ENCODE measurements around the gene KIZ.

The KIZ gene

GRCh38 chr20:21127201-21127981 is 1.5 kb downstream of the KIZ start:
- Histone ChIP-seq H3K9me3 (ENCODE audit: low read depth, low read length) (no peaks in the 10 kb centered on the region), H3K4me3 (peak overlapping the region; percentile 96), H3K9ac (ENCODE audit: insufficient read length) (peak overlapping the region; percentile 90), H3K36me3 (ENCODE audit: insufficient read depth, low read length) (no peaks in the 10 kb centered on the region), H3K27ac (no peak overlapping the region)
- DNase-seq (ENCODE audit: low read depth, low spot score) = no peak
- no peak for TF ChIP-seq EZH2 (IDR thresholded peaks at IDR 0.05)
- no peak for TF ChIP-seq POLR2AphosphoS5 (IDR thresholded peaks at IDR 0.05; ENCODE audit: borderline replicate concordance, low read depth, low read length)
- TF ChIP-seq FOXP2 (optimal IDR thresholded peaks at IDR 0.05; ENCODE audit: control extremely low read depth, extremely low read length, insufficient read depth) = no peak

GRCh38 chr20:21129861-21130260 is 4.0 kb downstream of the KIZ start:
- TF ChIP-seq EZH2 (IDR thresholded peaks at IDR 0.05) (no peak), FOXP2 (optimal IDR thresholded peaks at IDR 0.05; ENCODE audit: control extremely low read depth, extremely low read length, insufficient read depth) (no peak), POLR2AphosphoS5 (IDR thresholded peaks at IDR 0.05; ENCODE audit: borderline replicate concordance, low read depth, low read length) (no peak)

DNA sequence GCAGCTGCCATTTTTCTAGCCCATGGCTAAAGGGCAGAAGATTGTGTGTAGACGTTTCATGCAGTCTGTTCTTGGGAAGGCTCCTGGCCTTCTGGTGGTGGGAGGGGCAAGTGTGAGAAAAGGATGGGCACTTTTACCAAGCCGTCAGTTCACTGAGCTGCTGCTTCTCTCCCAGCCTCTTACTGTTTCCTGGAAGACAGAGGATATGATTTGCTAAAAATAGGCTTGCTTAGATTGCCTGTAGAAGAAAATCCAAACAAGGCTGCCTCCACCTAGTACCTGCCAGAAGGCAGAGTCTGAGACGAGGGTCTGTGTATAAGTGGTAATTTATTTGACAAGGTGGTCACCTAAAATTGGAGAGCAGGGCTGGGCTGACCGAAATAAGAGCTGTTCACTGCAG is 7.5 kb downstream of the KIZ start:
- TF ChIP-seq FOXP2 (optimal IDR thresholded peaks at IDR 0.05; ENCODE audit: control extremely low read depth, extremely low read length, insufficient read depth) = no peak
- Histone ChIP-seq H3K27ac (no peak overlapping the region), H3K9ac (ENCODE audit: insufficient read length) (no peak overlapping the region), H3K36me3 (ENCODE audit: insufficient read depth, low read length) (no peaks in the 10 kb centered on the region), H3K9me3 (ENCODE audit: low read depth, low read length) (no peaks in the 10 kb centered on the region), H3K4me3 (no peak overlapping the region)
- no peak for DNase-seq (ENCODE audit: low read depth, low spot score)

More at GRCh38 chr20:21129861-21130260, 4.0 kb downstream of the KIZ start:
- Histone ChIP-seq H3K9ac (ENCODE audit: insufficient read length) (no peak overlapping the region), H3K4me3 (no peak overlapping the region), H3K9me3 (ENCODE audit: low read depth, low read length) (no peaks in the 10 kb centered on the region), H3K36me3 (ENCODE audit: insufficient read depth, low read length) (no peaks in the 10 kb centered on the region), H3K27ac (no peak overlapping the region)
- no peak for DNase-seq (ENCODE audit: low read depth, low spot score)

GRCh38 chr20:21133917-21134622 is 8.2 kb downstream of the KIZ start:
- Histone ChIP-seq H3K36me3 (ENCODE audit: insufficient read depth, low read length) (no peaks in the 10 kb centered on the region), H3K27ac (no peak overlapping the region), H3K9me3 (ENCODE audit: low read depth, low read length) (no peaks in the 10 kb centered on the region), H3K4me3 (no peak overlapping the region), H3K9ac (ENCODE audit: insufficient read length) (no peak overlapping the region)
- TF ChIP-seq FOXP2 (optimal IDR thresholded peaks at IDR 0.05; ENCODE audit: control extremely low read depth, extremely low read length, insufficient read depth) (no peak), POLR2AphosphoS5 (IDR thresholded peaks at IDR 0.05; ENCODE audit: borderline replicate concordance, low read depth, low read length) (no peak), EZH2 (IDR thresholded peaks at IDR 0.05) (no peak)
- DNase-seq (ENCODE audit: low read depth, low spot score) = no peak

GRCh38 chr20:21134883-21135493 is 9.1 kb downstream of the KIZ start:
- no peaks in the 10 kb centered on the region for H3K9me3 ChIP-seq (ENCODE audit: low read depth, low read length)
- no peak for DNase-seq (ENCODE audit: low read depth, low spot score)
- no peak overlapping the region for H3K27ac ChIP-seq
- no peak overlapping the region for H3K9ac ChIP-seq (ENCODE audit: insufficient read length)
- TF ChIP-seq POLR2AphosphoS5 (IDR thresholded peaks at IDR 0.05; ENCODE audit: borderline replicate concordance, low read depth, low read length) = no peak
- H3K4me3 ChIP-seq = no peak overlapping the region
- no peaks in the 10 kb centered on the region for H3K36me3 ChIP-seq (ENCODE audit: insufficient read depth, low read length)

- Histone ChIP-seq H3K9ac (ENCODE audit: insufficient read length) (no peak overlapping the region), H3K27ac (no peak overlapping the region), H3K36me3 (ENCODE audit: insufficient read depth, low read length) (no peaks in the 10 kb centered on the region), H3K9me3 (ENCODE audit: low read depth, low read length) (no peaks in the 10 kb centered on the region), H3K4me3 (no peak overlapping the region)
- DNase-seq (ENCODE audit: low read depth, low spot score) = no peak
- no peak for TF ChIP-seq FOXP2 (optimal IDR thresholded peaks at IDR 0.05; ENCODE audit: control extremely low read depth, extremely low read length, insufficient read depth)
- no peak for TF ChIP-seq EZH2 (IDR thresholded peaks at IDR 0.05)
- TF ChIP-seq POLR2AphosphoS5 (IDR thresholded peaks at IDR 0.05; ENCODE audit: borderline replicate concordance, low read depth, low read length) = no peak
Measured at GRCh38 chr20:21136015-21136732, 10.3 kb downstream of the KIZ start.

- H3K9me3 ChIP-seq (ENCODE audit: low read depth, low read length) = no peaks in the 10 kb centered on the region
- DNase-seq (ENCODE audit: low read depth, low spot score) = no peak
Measured at GRCh38 chr20:21137078-21137477, 11.2 kb downstream of the KIZ start.

More at GRCh38 chr20:21137078-21137477, 11.2 kb downstream of the KIZ start:
- Histone ChIP-seq H3K9ac (ENCODE audit: insufficient read length) (no peak overlapping the region), H3K36me3 (ENCODE audit: insufficient read depth, low read length) (no peaks in the 10 kb centered on the region), H3K27ac (no peak overlapping the region), H3K4me3 (no peak overlapping the region)
- TF ChIP-seq FOXP2 (optimal IDR thresholded peaks at IDR 0.05; ENCODE audit: control extremely low read depth, extremely low read length, insufficient read depth) (no peak), POLR2AphosphoS5 (IDR thresholded peaks at IDR 0.05; ENCODE audit: borderline replicate concordance, low read depth, low read length) (no peak), EZH2 (IDR thresholded peaks at IDR 0.05) (no peak)

Measured in SK-N-MC (cell line).